ENCODE results near the gene OPN4.

OPN4 gene

DNA sequence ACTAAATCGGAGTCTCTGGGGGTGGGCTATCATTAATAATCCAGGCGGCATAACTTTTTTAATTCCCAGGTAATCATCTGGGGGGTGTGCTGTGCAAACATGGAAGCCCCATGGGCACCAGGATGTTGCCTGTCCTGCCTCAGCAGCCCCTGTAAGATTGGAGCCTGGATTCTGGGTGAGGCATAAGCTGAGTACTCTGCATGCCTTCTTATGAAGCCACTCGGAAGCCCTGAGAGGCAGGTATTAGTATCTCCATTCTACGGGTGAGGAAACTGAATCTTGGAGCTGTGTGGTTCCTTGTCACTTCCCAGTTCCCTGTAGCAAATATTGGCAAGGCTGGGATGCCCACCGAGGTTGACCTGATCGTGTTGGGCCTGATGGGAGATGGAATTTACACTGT, 7.4 kb upstream of the OPN4 start:
- no peak for DNase-seq (ENCODE audit: low read depth, low spot score)
- H3K27ac ChIP-seq: no peak overlapping the region

GRCh38 chr10:86647773-86648703, 6.3 kb upstream of the OPN4 start:
- H3K27ac ChIP-seq: no peak overlapping the region
- no peak for DNase-seq (ENCODE audit: low read depth, low spot score)

DNA sequence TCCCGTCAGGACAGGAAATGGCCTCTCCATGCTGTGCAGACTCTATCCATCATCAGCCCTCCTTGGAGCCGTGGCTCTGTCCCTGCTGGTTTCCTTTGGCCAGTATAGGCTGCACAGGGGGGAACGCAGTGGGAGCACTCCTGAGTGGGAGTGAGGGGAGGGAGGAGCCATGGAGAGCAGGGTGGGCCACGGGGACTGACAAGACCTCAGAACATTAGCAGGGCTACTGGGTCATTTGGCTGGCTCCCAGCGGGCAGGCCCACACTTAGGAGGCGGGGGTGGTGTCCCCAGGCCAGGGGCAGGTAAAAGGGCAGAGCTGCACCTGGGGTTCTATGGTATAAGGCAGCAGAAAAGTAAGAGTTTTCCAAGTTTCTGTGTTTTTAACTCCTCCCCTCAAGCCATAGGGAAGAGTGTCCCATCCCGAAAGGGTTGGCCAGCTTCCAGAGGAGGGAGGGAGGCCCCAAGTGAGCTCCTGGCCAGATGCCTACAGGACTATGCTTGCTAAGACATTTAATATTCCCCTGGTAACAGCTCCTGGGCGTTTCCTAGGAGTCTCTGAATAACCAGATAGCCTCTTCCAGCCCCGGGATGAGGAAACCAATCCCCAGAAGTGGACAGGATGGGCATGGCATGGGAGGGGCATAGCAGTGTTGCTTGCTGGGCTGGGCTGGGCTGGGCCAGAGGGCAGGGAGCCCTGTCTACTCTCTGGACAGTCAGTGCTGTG, 5.5 kb upstream of the OPN4 start:
- H3K27ac ChIP-seq: no peak overlapping the region
- DNase-seq (ENCODE audit: low read depth, low spot score): peak; percentile 45

DNA sequence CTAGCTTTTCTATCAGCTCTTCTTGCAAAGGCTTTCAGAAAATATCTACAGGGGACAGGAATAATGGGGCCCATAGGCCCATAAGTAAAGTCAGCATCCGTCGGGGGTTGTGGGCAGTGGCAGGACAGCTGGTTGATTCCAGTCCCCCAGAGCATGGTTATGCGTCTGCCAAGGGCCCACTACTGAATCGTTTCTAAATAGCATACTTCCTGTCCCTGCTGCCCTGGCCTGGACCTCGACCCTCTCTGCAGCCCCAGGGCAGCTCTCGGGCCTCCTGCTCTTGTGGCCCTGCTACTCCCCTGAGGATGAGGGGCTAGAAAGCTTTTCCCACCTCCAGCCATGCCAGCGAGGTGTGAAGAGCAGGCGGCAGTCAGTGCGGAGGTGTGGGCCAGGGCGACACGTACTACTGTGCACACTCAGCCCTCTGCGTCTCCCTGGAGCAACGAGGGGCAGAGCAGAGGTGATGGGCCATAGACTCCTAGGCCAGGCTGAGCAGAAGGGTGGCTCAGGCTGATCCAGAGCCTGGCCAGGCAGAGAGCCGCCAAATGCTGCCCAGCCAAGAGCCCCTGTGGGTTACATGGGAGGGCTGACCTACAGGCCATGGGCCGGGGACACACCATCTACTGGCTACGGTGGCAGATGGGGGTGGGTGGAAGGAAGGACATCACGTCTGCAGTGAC, 4.7 kb upstream of the OPN4 start:
- H3K27ac ChIP-seq: no peak overlapping the region
- no peak for DNase-seq (ENCODE audit: low read depth, low spot score)

- DNase-seq (ENCODE audit: low read depth, low spot score): no peak
- no peak overlapping the region for H3K27ac ChIP-seq
Measured at GRCh38 chr10:86650151-86650550, 4.2 kb upstream of the OPN4 start.

GRCh38 chr10:86651021-86651471, 3.3 kb upstream of the OPN4 start:
- no peak for DNase-seq (ENCODE audit: low read depth, low spot score)
- no peak overlapping the region for H3K27ac ChIP-seq

DNA sequence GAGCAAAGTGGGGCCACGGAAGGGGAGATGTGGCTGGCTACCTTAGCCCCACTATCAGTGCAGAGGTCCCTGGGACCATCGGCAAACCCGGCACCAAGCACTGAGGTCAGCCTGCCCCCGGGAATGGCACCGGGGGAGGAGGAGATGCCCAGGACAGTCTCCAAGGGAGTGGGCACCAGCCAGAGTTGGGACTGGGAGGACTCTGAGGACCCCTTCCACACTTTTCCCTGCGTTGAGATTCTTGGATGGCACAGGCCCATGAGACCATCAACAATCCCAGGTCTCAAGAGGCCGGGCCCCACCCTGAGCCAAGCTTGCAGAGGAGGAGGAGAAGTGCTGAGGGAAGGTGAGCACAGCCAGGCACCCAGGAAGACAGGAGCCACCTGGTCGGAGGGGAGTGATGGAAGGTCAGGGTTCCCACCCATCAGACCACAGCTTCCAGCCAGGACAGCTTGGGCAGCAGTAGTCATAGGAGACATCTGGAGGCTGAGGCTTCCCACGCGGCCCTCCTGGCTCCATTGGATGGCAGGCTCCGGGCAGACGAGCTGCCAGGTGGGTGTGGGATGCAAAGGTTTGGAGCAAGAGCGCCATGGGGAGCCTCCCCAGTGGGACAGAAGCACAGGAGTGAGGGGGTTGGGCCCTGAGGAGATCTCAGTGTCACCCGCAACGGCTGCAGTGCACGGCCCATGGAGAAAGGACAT, 2.6 kb upstream of the OPN4 start:
- no peak for DNase-seq (ENCODE audit: low read depth, low spot score)
- no peak overlapping the region for H3K27ac ChIP-seq

GRCh38 chr10:86652361-86653202, 1.8 kb upstream of the OPN4 start:
- H3K27ac ChIP-seq: no peak overlapping the region
- no peak for DNase-seq (ENCODE audit: low read depth, low spot score)

- DNase-seq (ENCODE audit: low read depth, low spot score): no peak
- no peak overlapping the region for H3K27ac ChIP-seq
Measured at GRCh38 chr10:86653379-86653778, 968 bp upstream of the OPN4 start.

DNA sequence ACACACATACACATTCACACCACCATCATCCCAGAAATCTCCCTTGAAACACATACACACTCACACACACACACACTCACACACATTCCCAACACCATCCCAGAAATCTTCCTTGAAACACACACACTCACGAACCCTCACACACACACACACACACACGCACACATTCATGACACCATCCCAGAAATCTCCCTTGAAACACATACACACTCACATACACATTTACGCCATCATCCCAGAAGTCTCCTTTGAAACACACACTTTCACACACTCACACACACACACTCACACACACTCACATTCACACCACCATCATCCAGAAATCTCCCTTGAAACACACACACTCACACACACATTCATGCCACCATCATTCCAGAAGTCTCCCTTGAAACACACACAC, 360 bp upstream of the OPN4 start:
- H3K27ac ChIP-seq: no peak overlapping the region
- no peak for DNase-seq (ENCODE audit: low read depth, low spot score)

GRCh38 chr10:86655173-86655540, 810 bp downstream of the OPN4 start:
- DNase-seq (ENCODE audit: low read depth, low spot score): no peak
- no peak overlapping the region for H3K27ac ChIP-seq

DNA sequence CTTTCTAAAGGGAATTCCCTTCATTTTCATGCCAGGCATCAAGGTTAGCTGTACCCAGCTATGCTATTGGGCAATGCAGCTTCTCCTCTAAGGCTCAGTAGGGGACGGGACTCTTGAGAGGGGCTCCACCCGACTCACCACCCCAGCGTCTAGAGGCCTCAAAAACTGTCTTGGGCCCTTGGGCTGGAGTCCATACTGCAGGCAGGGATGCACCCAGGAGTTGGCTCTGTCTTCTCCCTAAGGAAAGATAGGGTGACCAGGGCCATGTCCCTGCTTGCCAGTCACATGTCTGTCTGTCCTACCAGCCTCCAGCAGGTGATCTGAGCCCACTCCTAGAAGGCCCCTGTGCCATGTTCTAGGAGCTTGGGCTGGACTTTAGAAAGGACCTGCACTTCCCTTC, 1.2 kb downstream of the OPN4 start:
- no peak overlapping the region for H3K27ac ChIP-seq
- DNase-seq (ENCODE audit: low read depth, low spot score): no peak

DNA sequence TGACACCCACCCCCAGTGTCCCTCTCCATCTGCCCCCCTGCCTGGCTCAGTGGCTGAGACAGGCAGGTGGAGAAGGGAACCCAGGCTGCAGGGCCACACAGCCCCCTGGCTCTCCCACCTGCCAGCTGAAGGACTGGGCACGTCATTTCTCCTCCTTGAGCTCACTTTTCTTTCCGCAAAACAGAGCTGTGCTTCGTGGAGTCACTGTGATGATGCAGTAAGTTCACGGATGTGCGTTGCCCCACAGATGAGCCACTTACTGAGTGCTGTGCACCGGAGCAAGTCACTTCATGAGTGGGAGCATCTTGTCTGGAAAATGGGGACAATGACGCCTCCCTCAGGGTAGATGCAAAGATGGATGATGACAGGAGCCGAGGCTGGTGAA, 2.7 kb downstream of the OPN4 start:
- no peak overlapping the region for H3K27ac ChIP-seq
- no peak for DNase-seq (ENCODE audit: low read depth, low spot score)

GRCh38 chr10:86657396-86658011, 3.2 kb downstream of the OPN4 start:
- DNase-seq (ENCODE audit: low read depth, low spot score): no peak
- H3K27ac ChIP-seq: no peak overlapping the region

DNA sequence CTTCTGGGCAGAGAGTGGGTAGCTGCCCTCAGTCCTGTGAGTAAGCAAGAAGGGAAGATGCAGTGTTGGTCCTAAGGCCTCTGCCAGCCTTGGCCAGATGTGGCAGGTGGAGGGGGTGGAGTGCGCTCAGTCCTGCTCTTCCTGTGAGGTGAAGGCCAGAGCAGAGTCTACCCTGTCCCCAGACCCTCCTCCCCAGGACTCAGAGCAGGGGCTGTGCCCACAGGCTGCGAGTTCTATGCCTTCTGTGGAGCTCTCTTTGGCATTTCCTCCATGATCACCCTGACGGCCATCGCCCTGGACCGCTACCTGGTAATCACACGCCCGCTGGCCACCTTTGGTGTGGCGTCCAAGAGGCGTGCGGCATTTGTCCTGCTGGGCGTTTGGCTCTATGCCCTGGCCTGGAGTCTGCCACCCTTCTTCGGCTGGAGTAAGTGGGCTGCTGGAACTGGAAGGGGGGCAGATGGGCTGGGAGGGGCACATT, 4.0 kb downstream of the OPN4 start:
- DNase-seq (ENCODE audit: low read depth, low spot score): no peak
- H3K27ac ChIP-seq: no peak overlapping the region

DNA sequence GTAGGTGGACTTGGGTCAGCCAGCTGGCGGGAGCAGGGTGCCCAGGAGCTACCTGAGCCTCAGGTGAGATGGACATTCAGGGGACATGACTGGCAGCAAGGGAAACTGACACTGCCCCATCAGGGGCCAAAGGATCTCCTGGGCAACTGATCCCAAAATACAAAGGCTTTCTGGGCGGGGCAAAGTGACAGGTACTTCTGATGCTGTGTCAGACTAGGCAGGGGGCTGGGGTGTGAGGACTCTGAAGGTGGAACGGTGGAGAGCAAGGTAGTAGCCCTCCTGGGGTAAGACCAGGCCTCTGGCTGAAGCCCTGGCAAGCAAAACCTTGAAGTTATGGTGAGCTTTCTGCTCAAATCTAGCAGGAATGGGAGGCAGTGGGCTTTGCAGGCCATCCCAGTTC, 4.4 kb downstream of the OPN4 start:
- H3K27ac ChIP-seq: no peak overlapping the region
- no peak for DNase-seq (ENCODE audit: low read depth, low spot score)

DNA sequence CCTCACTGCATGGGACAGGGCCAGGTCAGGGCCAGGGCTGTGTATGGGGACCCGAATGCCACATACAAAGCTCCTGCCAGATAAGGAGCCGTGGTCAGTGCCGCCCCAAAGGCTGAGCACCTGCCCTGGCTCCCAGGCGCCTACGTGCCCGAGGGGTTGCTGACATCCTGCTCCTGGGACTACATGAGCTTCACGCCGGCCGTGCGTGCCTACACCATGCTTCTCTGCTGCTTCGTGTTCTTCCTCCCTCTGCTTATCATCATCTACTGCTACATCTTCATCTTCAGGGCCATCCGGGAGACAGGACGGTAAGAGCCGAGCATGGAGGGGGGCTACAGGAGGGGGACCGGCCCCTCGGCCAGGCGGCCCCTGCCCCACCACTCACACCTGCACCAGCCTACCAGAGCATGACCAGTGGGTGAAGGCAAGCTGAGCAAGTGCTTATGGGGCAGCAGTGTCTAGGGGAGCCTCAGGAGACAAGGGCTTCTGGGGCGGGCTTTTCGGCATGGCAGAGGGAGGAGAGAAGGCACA, 4.9 kb downstream of the OPN4 start:
- DNase-seq (ENCODE audit: low read depth, low spot score): no peak
- no peak overlapping the region for H3K27ac ChIP-seq

- no peak overlapping the region for H3K27ac ChIP-seq
- DNase-seq (ENCODE audit: low read depth, low spot score): no peak
Measured at GRCh38 chr10:86659721-86660453, 5.5 kb downstream of the OPN4 start.

Measured in epithelial cell of prostate (primary cell).